Liver (tissue), 3 donors: ENCODE measurements around the gene AP4E1.

Source experiments
- ATF3 ChIP-seq: IDR thresholded peaks from 2 replicates; pipeline ENCODE4 v1.6.1; 2016; ENCODE audit warnings: antibody characterized with exemption
- CTCF ChIP-seq: fragments of 150-350 bp; IDR thresholded peaks from 2 replicates; pipeline ENCODE4 v1.5.1; 2017; ENCODE audit warnings: improper control_type of control experiment, low read depth, low read length; ENCODE audit not compliant: missing input control
- EGR1 ChIP-seq, 2 donors: IDR thresholded peaks; 2 replicates each; pipeline ENCODE4 v1.6.1; 2016 to 2018; ENCODE audit warnings: antibody characterized with exemption in 2 of 2, low read depth in 2 of 2
- FOXA1 ChIP-seq: IDR thresholded peaks from 2 replicates; pipeline ENCODE4 v1.6.1; 2016; ENCODE audit warnings: antibody characterized with exemption
- GABPA ChIP-seq, 2 donors: IDR thresholded peaks in 1 of 2; conservative IDR thresholded peaks in 1 of 2; 2 replicates each; pipeline ENCODE4 v1.6.1; 2016; ENCODE audit warnings: antibody characterized with exemption in 2 of 2, mild to moderate bottlenecking in 1 of 2, moderate library complexity in 1 of 2
- HNF4A ChIP-seq, 2 donors: conservative IDR thresholded peaks; 2 replicates each; pipeline ENCODE4 v1.6.1; 2016; ENCODE audit warnings: antibody characterized with exemption in 2 of 2, mild to moderate bottlenecking in 2 of 2
- JUND ChIP-seq, 2 donors: IDR thresholded peaks; 2 replicates each; pipeline ENCODE4 v1.6.1; 2016; ENCODE audit warnings: antibody characterized with exemption in 2 of 2
- MAX ChIP-seq: IDR thresholded peaks from 2 replicates; pipeline ENCODE4 v1.6.1; 2016; ENCODE audit warnings: antibody characterized with exemption
- RAD21 ChIP-seq, 2 donors: IDR thresholded peaks; 2 replicates each; pipeline ENCODE4 v1.6.1; 2016; ENCODE audit warnings: antibody characterized with exemption in 2 of 2, mild to moderate bottlenecking in 2 of 2
- REST ChIP-seq: IDR thresholded peaks from 2 replicates; pipeline ENCODE4 v1.6.1; 2016; ENCODE audit warnings: antibody characterized with exemption, mild to moderate bottlenecking
- SP1 ChIP-seq: IDR thresholded peaks from 2 replicates; pipeline ENCODE4 v1.6.1; 2018; ENCODE audit warnings: antibody characterized with exemption, mild to moderate bottlenecking
- TAF1 ChIP-seq: conservative IDR thresholded peaks from 2 replicates; pipeline ENCODE4 v1.6.1; 2016; ENCODE audit warnings: antibody characterized with exemption, mild to moderate bottlenecking
- YY1 ChIP-seq: IDR thresholded peaks from 2 replicates; pipeline ENCODE4 v1.6.1; 2016; ENCODE audit warnings: antibody characterized with exemption, mild to moderate bottlenecking
- ZBTB33 ChIP-seq: IDR thresholded peaks from 2 replicates; pipeline ENCODE4 v1.6.1; 2016; ENCODE audit warnings: antibody characterized with exemption
- donor health status: healthy.
- donor health status: healthy.

GRCh38 chr15:50890751-50891150 lies 17.7 kb upstream of the AP4E1 start:
- TF ChIP-seq CTCF (no peak), ATF3 (no peak), MAX (no peak), TAF1 (no peak), EGR1 (IDR thresholded peaks at IDR 0.05; ENCODE audit: low read depth in 2 of 2) (no peak), ZBTB33 (no peak), REST (no peak), HNF4A (conservative IDR thresholded peaks at IDR 0.05) (no peak), FOXA1 (no peak), YY1 (no peak), GABPA (IDR thresholded peaks at IDR 0.05 in 1 of 2, conservative IDR thresholded peaks at IDR 0.05 in 1 of 2) (no peak), SP1 (no peak), JUND (IDR thresholded peaks at IDR 0.05) (no peak), RAD21 (IDR thresholded peaks at IDR 0.05) (no peak)
